NT2/D1 (cell line): ENCODE data around the gene PLK5.

Experiments used
- YY1 ChIP-seq: IDR thresholded peaks from 2 replicates; pipeline ENCODE4 v1.6.1; 2011; ENCODE audit not compliant: insufficient read length, insufficient read depth
- ZNF274 ChIP-seq: IDR thresholded peaks from 2 replicates; pipeline ENCODE4 v1.6.1; 2011; ENCODE audit warnings: mild to moderate bottlenecking, low read depth, low read length

GRCh38 chr19:1534972-1535371 is 11.1 kb downstream of the PLK5 start:
- TF ChIP-seq YY1 (no peak), ZNF274 (no peak)
